Adrenal gland (tissue), 5 donors: Measurements from ENCODE around the gene SERPINB3.
"Not testable (repeated sequence)": the region's sequence is repeated elsewhere in the genome, so short reads cannot be mapped to it uniquely, and the experiment has no call there.

Experiments used
- POLR2A ChIP-seq, 2 donors: fragments of 450-650 bp; IDR thresholded peaks; one replicate each; pipeline ENCODE4 v1.6.1; 2017; ENCODE audit warnings: antibody characterized with exemption in 2 of 2, mild to moderate bottlenecking in 2 of 2, moderate library complexity in 1 of 2
- TF ChIP-seq, protein P1 (sequence below), 6 experiments: fragments of 450-650 bp in 4 of 6; fragments of 200-600 bp in 2 of 6; sonication (generic) in 1 of 6; IDR thresholded peaks; 1 replicate in 5 of 6; 2 replicates in 1 of 6; pipeline versions ENCODE4 v1.5.1 to v1.8.0; 2016 to 2021; ENCODE audit warnings: antibody characterized with exemption in 6 of 6, mild to moderate bottlenecking in 2 of 6, moderate library complexity in 1 of 6
- donor health status: DM: no; HTN: no; CAD: no.

DNA sequence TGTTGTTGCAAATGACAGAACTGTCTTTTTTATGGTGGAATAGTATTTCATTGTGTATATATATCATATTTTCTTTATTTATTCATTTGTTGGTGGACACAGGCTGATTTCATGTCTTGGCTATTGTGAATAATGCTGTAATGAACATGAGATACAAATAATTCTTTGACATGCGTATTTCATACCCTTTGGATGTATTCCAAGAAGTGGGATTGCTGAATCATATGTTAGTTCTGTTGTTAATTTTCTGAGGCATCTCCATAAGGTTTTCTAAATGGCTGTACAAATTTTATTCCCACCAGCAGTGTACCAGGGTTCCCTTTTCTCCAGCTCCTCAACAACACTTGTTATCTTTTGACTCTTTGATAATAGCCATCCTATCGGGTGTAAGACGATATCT, 11.4 kb downstream of the SERPINB3 start:
- TF ChIP-seq, protein P1, sequence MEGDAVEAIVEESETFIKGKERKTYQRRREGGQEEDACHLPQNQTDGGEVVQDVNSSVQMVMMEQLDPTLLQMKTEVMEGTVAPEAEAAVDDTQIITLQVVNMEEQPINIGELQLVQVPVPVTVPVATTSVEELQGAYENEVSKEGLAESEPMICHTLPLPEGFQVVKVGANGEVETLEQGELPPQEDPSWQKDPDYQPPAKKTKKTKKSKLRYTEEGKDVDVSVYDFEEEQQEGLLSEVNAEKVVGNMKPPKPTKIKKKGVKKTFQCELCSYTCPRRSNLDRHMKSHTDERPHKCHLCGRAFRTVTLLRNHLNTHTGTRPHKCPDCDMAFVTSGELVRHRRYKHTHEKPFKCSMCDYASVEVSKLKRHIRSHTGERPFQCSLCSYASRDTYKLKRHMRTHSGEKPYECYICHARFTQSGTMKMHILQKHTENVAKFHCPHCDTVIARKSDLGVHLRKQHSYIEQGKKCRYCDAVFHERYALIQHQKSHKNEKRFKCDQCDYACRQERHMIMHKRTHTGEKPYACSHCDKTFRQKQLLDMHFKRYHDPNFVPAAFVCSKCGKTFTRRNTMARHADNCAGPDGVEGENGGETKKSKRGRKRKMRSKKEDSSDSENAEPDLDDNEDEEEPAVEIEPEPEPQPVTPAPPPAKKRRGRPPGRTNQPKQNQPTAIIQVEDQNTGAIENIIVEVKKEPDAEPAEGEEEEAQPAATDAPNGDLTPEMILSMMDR (IDR thresholded peaks at IDR 0.05): not testable (repeated sequence)
- TF ChIP-seq POLR2A (IDR thresholded peaks at IDR 0.05): not testable (repeated sequence)
